HG03135 (cell line): ENCODE results near the gene CTRL.
"Not testable (repeated sequence)": the region's sequence is repeated elsewhere in the genome, so short reads cannot be mapped to it uniquely, and the experiment has no call there.

ENCODE experiments used
- ATAC-seq: cut with Tn5 transposase; IDR thresholded peaks from one replicate; pipeline ENCODE4 v1.9.1; 2021; ENCODE audit warnings: mild to moderate bottlenecking, moderate library complexity; ENCODE audit not compliant: unreplicated experiment

Gene CTRL

GRCh38 chr16:67927131-67927941, 4.3 kb downstream of the CTRL start:
- ATAC-seq = no peak

GRCh38 chr16:67926181-67926750, 5.4 kb downstream of the CTRL start:
- ATAC-seq = no peak

- no peak for ATAC-seq
These were observed 7.3 kb downstream of the CTRL start for GRCh38 chr16:67924140-67924906.

GRCh38 chr16:67923414-67924116, 8.1 kb downstream of the CTRL start:
- no peak for ATAC-seq

- no peak for ATAC-seq
These were observed 8.9 kb downstream of the CTRL start for GRCh38 chr16:67922740-67923139.

- no peak for ATAC-seq
These were observed 9.4 kb downstream of the CTRL start for GRCh38 chr16:67922221-67922620.

GRCh38 chr16:67919622-67920221, 11.9 kb downstream of the CTRL start:
- no peak for ATAC-seq

- ATAC-seq = no peak
These were observed 13.8 kb downstream of the CTRL start for GRCh38 chr16:67917852-67918236.

GRCh38 chr16:67917140-67917851, 14.4 kb downstream of the CTRL start:
- no peak for ATAC-seq

- ATAC-seq = no peak
These were observed 15.6 kb downstream of the CTRL start for GRCh38 chr16:67915831-67916723.

GRCh38 chr16:67915496-67915769, 16.2 kb downstream of the CTRL start:
- ATAC-seq = not testable (repeated sequence)

GRCh38 chr16:67914758-67915495, 16.7 kb downstream of the CTRL start:
- no peak for ATAC-seq

- no peak for ATAC-seq
These were observed 21.5 kb downstream of the CTRL start for GRCh38 chr16:67910158-67910557.

GRCh38 chr16:67909056-67909742, 22.5 kb downstream of the CTRL start:
- no peak for ATAC-seq

GRCh38 chr16:67907397-67908180, 24.1 kb downstream of the CTRL start:
- ATAC-seq = no peak

GRCh38 chr16:67902831-67903230, 28.8 kb downstream of the CTRL start:
- ATAC-seq = no peak

- no peak for ATAC-seq
These were observed 29.9 kb downstream of the CTRL start for GRCh38 chr16:67901734-67902133.
